Spleen (tissue), 11 donors: ENCODE measurements around the gene TPCN2. TPM values are rescaled to one million over a fixed set of nuclear protein-coding genes. Genes with fewer than 3 reads are reported as not detected.

Source experiments
- DNase-seq: peaks from one replicate; pipeline ENCODE4 v3.0.0-alpha.2; 2020
- H3K27ac ChIP-seq, 8 donors: fragments of 200-600 bp; sonication (generic) in 7 of 8; 1 replicate in 4 of 8; 2 replicates in 4 of 8; pipeline versions ENCODE4 v1.5.0 to v1.8.0; 2016 to 2021; ENCODE audit warnings: inconsistent platforms in 4 of 8, mild to moderate bottlenecking in 4 of 8, moderate library complexity in 1 of 8
- H3K27me3 ChIP-seq, 7 donors: fragments of 200-600 bp; sonication (generic) in 6 of 7; replicated peaks in 1 of 7; 1 replicate in 4 of 7; 2 replicates in 3 of 7; pipeline versions ENCODE4 v1.5.0 to v1.8.0; 2016 to 2021; ENCODE audit warnings: inconsistent platforms in 3 of 7, mild to moderate bottlenecking in 1 of 7
- H3K36me3 ChIP-seq, 6 donors: fragments of 200-600 bp; sonication (generic) in 5 of 6; 1 replicate in 4 of 6; 2 replicates in 2 of 6; pipeline versions ENCODE4 v1.5.0 to v1.8.0; 2016 to 2021; ENCODE audit warnings: inconsistent platforms in 2 of 6
- H3K4me1 ChIP-seq, 6 donors: fragments of 200-600 bp; sonication (generic) in 5 of 6; 1 replicate in 3 of 6; 2 replicates in 3 of 6; pipeline versions ENCODE4 v1.5.0 to v1.8.0; 2016 to 2021; ENCODE audit warnings: inconsistent platforms in 3 of 6
- H3K4me3 ChIP-seq, 8 donors: fragments of 200-600 bp; sonication (generic) in 7 of 8; 1 replicate in 4 of 8; 2 replicates in 4 of 8; pipeline versions ENCODE4 v1.5.0 to v1.8.0; 2016 to 2021; ENCODE audit warnings: inconsistent platforms in 4 of 8, mild to moderate bottlenecking in 4 of 8, moderate library complexity in 2 of 8
- H3K9me3 ChIP-seq, 8 donors: fragments of 200-600 bp; sonication (generic) in 7 of 8; 1 replicate in 4 of 8; 2 replicates in 4 of 8; pipeline versions ENCODE4 v1.5.0 to v1.8.0; 2016 to 2021; ENCODE audit warnings: inconsistent platforms in 4 of 8
- CTCF ChIP-seq, 11 experiments: fragments of 200-600 bp in 7 of 11; fragments of 450-650 bp in 4 of 11; sonication (generic) in 4 of 11; IDR thresholded peaks in 8 of 11; conservative IDR thresholded peaks in 3 of 11; 1 replicate in 7 of 11; 2 replicates in 4 of 11; pipeline versions ENCODE4 v1.4.0 to v1.8.0; 2016 to 2021; ENCODE audit warnings: antibody characterized with exemption in 11 of 11, inconsistent platforms in 4 of 11, mild to moderate bottlenecking in 1 of 11
- POLR2A ChIP-seq, 3 donors: fragments of 450-650 bp; IDR thresholded peaks; one replicate each; pipeline ENCODE4 v1.5.1; 2017; ENCODE audit warnings: antibody characterized with exemption in 3 of 3, mild to moderate bottlenecking in 1 of 3
- POLR2AphosphoS5 ChIP-seq, 3 donors: sonication (generic); formaldehyde crosslinking; IDR thresholded peaks; one replicate each; pipeline ENCODE4 v1.5.1; 2017; ENCODE audit warnings: antibody characterized with exemption in 3 of 3
- WGBS, 5 donors: extraction: QIAGEN DNeasy Blood & Tissue Kit in 3 of 5; methylation state at CpG; one replicate each; pipeline versions ENCODE4 v1.1.5 to v1.1.7; 2013 to 2018; 5-methylcytosine and 5-hydroxymethylcytosine counted together
- intact Hi-C: fragments of 100-400 bp; cut with DNase I; formaldehyde crosslinking; loops from one replicate; pipeline ENCODE4 v1.15.0; 2023; ENCODE audit warnings: low total_unique reads
- polyA plus RNA-seq, 3 donors: library from polyadenylated mRNA; stranded (reverse); fragments of 200-250 nt; gene quantifications; one replicate each; pipeline ENCODE4 v1.2.1, GENCODE V29; 2013
- total RNA-seq, 7 donors: library from RNA; depleted of rRNA in 3 of 7; stranded (reverse); fragments of >200 nt in 3 of 7; fragmentation: NEBNext Ultra II Directional in 4 of 7; extraction: Animal tissue kit (Norgen Biotek cat#: 25700) in 4 of 7; gene quantifications; one replicate each; pipeline versions ENCODE4 v1.1.0 to v1.2.1, GENCODE V29; 2016 to 2021
- donor health status: healthy with polysubstance abuse.
- donor health status: DM: no; HTN: no; CAD: no; lungs with moderate emphysema.
- donor health status: DM: no; HTN: no; CAD: no.
- donor health status: Bipolar disorder and iron deficiency.
- donor health status: healthy.
- donor health status: DM: no; HTN: no; CAD: no.
- donor health status: DM: yes; HTN: yes; CAD: no.

Gene TPCN2
- total and polyA plus RNA-seq, 10 donors = 3.6 to 30.4 (median 24.1) TPM

- H3K4me1 ChIP-seq = peaks cover 0 to 4% (median 0%) of the 10 kb centered on the region in 6 donors
- H3K27me3 ChIP-seq = no peaks in the 10 kb centered on the region
- DNase-seq = no peak
- H3K27ac ChIP-seq = no peak overlapping the region
- no peak overlapping the region for H3K4me3 ChIP-seq
- H3K9me3 ChIP-seq = no peaks in the 10 kb centered on the region
- peaks cover 4 to 86% (median 30%) of the 10 kb centered on the region in 6 donors for H3K36me3 ChIP-seq
- TF ChIP-seq POLR2AphosphoS5 (IDR thresholded peaks at IDR 0.05) (no peak), CTCF (IDR thresholded peaks at IDR 0.05 in 8 of 11, conservative IDR thresholded peaks at IDR 0.05 in 3 of 11) (no peak), POLR2A (IDR thresholded peaks at IDR 0.05) (no peak)
- intact Hi-C loops = no loop called here
- 87 to 93% (median 90%) methylated on average over 21 to 23 of the region's 23 CpGs for WGBS, 5 donors
These were observed 22.5 kb downstream of the TPCN2 start for GRCh38 chr11:69071086-69071800.

GRCh38 chr11:69071956-69072355 lies 23.2 kb downstream of the TPCN2 start:
- no peak overlapping the region for H3K27ac ChIP-seq
- H3K27me3 ChIP-seq = no peaks in the 10 kb centered on the region
- peaks cover 0 to 4% (median 0%) of the 10 kb centered on the region in 6 donors for H3K4me1 ChIP-seq
- H3K4me3 ChIP-seq = no peak overlapping the region
- peaks cover 4 to 81% (median 29%) of the 10 kb centered on the region in 6 donors for H3K36me3 ChIP-seq
- no peak for TF ChIP-seq POLR2A (IDR thresholded peaks at IDR 0.05)
- TF ChIP-seq POLR2AphosphoS5 (IDR thresholded peaks at IDR 0.05) = no peak
- no peak for TF ChIP-seq CTCF (IDR thresholded peaks at IDR 0.05 in 8 of 11, conservative IDR thresholded peaks at IDR 0.05 in 3 of 11)
- intact Hi-C loops = no loop called here
- WGBS, 5 donors = 89 to 100% (median 94%) methylated on average over 5 to 13 of the region's 13 CpGs
- H3K9me3 ChIP-seq = no peaks in the 10 kb centered on the region
- DNase-seq = no peak

- peaks cover 4 to 81% (median 34%) of the 10 kb centered on the region in 6 donors for H3K36me3 ChIP-seq
- intact Hi-C loops = no loop called here
These were observed 24.7 kb downstream of the TPCN2 start for GRCh38 chr11:69073469-69073868.

More at GRCh38 chr11:69073469-69073868, 24.7 kb downstream of the TPCN2 start:
- no peaks in the 10 kb centered on the region for H3K27me3 ChIP-seq
- no peak overlapping the region for H3K4me3 ChIP-seq
- WGBS, 5 donors = 80 to 93% (median 88%) methylated on average over 4 to 8 of the region's 8 CpGs
- TF ChIP-seq CTCF (IDR thresholded peaks at IDR 0.05 in 8 of 11, conservative IDR thresholded peaks at IDR 0.05 in 3 of 11) (no peak), POLR2AphosphoS5 (IDR thresholded peaks at IDR 0.05) (no peak), POLR2A (IDR thresholded peaks at IDR 0.05) (no peak)
- peaks cover 0 to 4% (median 0%) of the 10 kb centered on the region in 6 donors for H3K4me1 ChIP-seq
- no peak for DNase-seq
- no peaks in the 10 kb centered on the region for H3K9me3 ChIP-seq
- no peak overlapping the region for H3K27ac ChIP-seq
